ENCODE results near the gene CCR9. TPM values are rescaled to one million over a fixed set of nuclear protein-coding genes. Genes with fewer than 3 reads are reported as not detected.
"Not testable (repeated sequence)": the region's sequence is repeated elsewhere in the genome, so short reads cannot be mapped to it uniquely, and the experiment has no call there.

Gene CCR9
- total and polyA plus RNA-seq, 2 donors (not counting 1 experiment from before 2014, with no cell fraction given), result not detected

- no peaks in the 10 kb centered on the region for H3K4me1 ChIP-seq (ENCODE audit: control insufficient read depth, extremely low read depth, insufficient read depth, low read length)
- DNase-seq (ENCODE audit: low read depth in 2 of 2), result no peak
- no peaks in the 10 kb centered on the region for H3K9me3 ChIP-seq (ENCODE audit: control insufficient read depth, insufficient read depth, low read depth, low read length)
- H3K4me3 ChIP-seq (replicated peaks in 1 of 4; ENCODE audit: control extremely low read depth in 1 of 4, insufficient read depth in 1 of 4, low read depth in 3 of 4, low read length in 4 of 4), result no peak overlapping the region
- no peaks in the 10 kb centered on the region for H4K20me1 ChIP-seq (ENCODE audit: control insufficient read depth, extremely low read depth, insufficient read depth, low read length)
- no peak overlapping the region for H2AFZ ChIP-seq (ENCODE audit: low read length)
- no peak overlapping the region for H3K4me2 ChIP-seq (ENCODE audit: extremely low read depth, insufficient read depth, low read length)
- H3K36me3 ChIP-seq (ENCODE audit: control insufficient read depth, insufficient read depth, low read length), result no peaks in the 10 kb centered on the region
- TF ChIP-seq CTCF (conservative IDR thresholded peaks at IDR 0.05 in 1 of 2, IDR thresholded peaks at IDR 0.05 in 1 of 2; ENCODE audit: low read depth in 1 of 2, low read length in 2 of 2) (no peak), EZH2 (IDR thresholded peaks at IDR 0.05; ENCODE audit: low read length, missing control alignments) (no peak)
- H3K27me3 ChIP-seq (ENCODE audit: control insufficient read depth, insufficient read depth, low read length), result peaks cover 22% of the 10 kb centered on the region
- no peak overlapping the region for H3K9ac ChIP-seq (ENCODE audit: insufficient read depth, low read length)
- H3K27ac ChIP-seq (ENCODE audit: insufficient read depth, low read length), result no peak overlapping the region
- H3K79me2 ChIP-seq (ENCODE audit: control insufficient read depth, insufficient read depth, low read length), result no peaks in the 10 kb centered on the region
Observed at GRCh38 chr3:45848392-45848791, 38.0 kb upstream of the CCR9 start.

DNA sequence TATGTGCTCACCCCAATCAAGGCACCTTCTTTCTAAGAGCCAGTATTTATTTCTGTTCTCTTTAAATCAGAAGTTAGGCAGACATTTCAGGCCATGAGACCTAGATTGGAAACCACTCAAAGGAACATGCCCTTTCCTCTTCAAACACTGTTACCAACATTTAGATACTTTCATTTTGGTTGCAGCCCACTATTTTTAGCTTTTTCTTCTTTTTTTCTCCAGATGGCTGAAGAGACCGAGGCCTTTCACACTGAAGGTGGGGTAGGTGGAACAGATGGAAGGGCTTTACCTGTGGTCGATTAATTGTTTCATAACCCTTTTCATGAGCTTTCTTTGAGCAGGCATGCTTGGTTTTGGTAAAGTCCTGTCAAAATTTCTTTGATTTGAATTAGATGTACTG is 33.5 kb upstream of the CCR9 start:
- no peaks in the 10 kb centered on the region for H3K36me3 ChIP-seq (ENCODE audit: control insufficient read depth, insufficient read depth, low read length)
- H3K79me2 ChIP-seq (ENCODE audit: control insufficient read depth, insufficient read depth, low read length), result no peaks in the 10 kb centered on the region
- no peak overlapping the region for H2AFZ ChIP-seq (ENCODE audit: low read length)
- no peak overlapping the region for H3K4me3 ChIP-seq (replicated peaks in 1 of 4; ENCODE audit: control extremely low read depth in 1 of 4, insufficient read depth in 1 of 4, low read depth in 3 of 4, low read length in 4 of 4)
- no peak for DNase-seq (ENCODE audit: low read depth in 2 of 2)
- H3K27me3 ChIP-seq (ENCODE audit: control insufficient read depth, insufficient read depth, low read length), result peaks cover 17% of the 10 kb centered on the region
- no peak overlapping the region for H3K27ac ChIP-seq (ENCODE audit: insufficient read depth, low read length)
- H3K4me2 ChIP-seq (ENCODE audit: extremely low read depth, insufficient read depth, low read length), result no peak overlapping the region
- H3K4me1 ChIP-seq (ENCODE audit: control insufficient read depth, extremely low read depth, insufficient read depth, low read length), result no peaks in the 10 kb centered on the region
- H4K20me1 ChIP-seq (ENCODE audit: control insufficient read depth, extremely low read depth, insufficient read depth, low read length), result no peaks in the 10 kb centered on the region
- H3K9me3 ChIP-seq (ENCODE audit: control insufficient read depth, insufficient read depth, low read depth, low read length), result no peaks in the 10 kb centered on the region
- H3K9ac ChIP-seq (ENCODE audit: insufficient read depth, low read length), result no peak overlapping the region
- TF ChIP-seq CTCF (conservative IDR thresholded peaks at IDR 0.05 in 1 of 2, IDR thresholded peaks at IDR 0.05 in 1 of 2; ENCODE audit: low read depth in 1 of 2, low read length in 2 of 2) (no peak), EZH2 (IDR thresholded peaks at IDR 0.05; ENCODE audit: low read length, missing control alignments) (no peak)

- H3K36me3 ChIP-seq (ENCODE audit: control insufficient read depth, insufficient read depth, low read length); H3K27ac ChIP-seq (ENCODE audit: insufficient read depth, low read length); H3K27me3 ChIP-seq (ENCODE audit: control insufficient read depth, insufficient read depth, low read length); H3K4me2 ChIP-seq (ENCODE audit: extremely low read depth, insufficient read depth, low read length); H2AFZ ChIP-seq (ENCODE audit: low read length); H3K4me3 ChIP-seq (replicated peaks in 1 of 4; ENCODE audit: control extremely low read depth in 1 of 4, insufficient read depth in 1 of 4, low read depth in 3 of 4, low read length in 4 of 4); H4K20me1 ChIP-seq (ENCODE audit: control insufficient read depth, extremely low read depth, insufficient read depth, low read length); H3K9me3 ChIP-seq (ENCODE audit: control insufficient read depth, insufficient read depth, low read depth, low read length); H3K9ac ChIP-seq (ENCODE audit: insufficient read depth, low read length); DNase-seq (ENCODE audit: low read depth in 2 of 2); H3K79me2 ChIP-seq (ENCODE audit: control insufficient read depth, insufficient read depth, low read length); H3K4me1 ChIP-seq (ENCODE audit: control insufficient read depth, extremely low read depth, insufficient read depth, low read length): not testable (repeated sequence)
Observed at GRCh38 chr3:45856323-45856722, 30.0 kb upstream of the CCR9 start.

DNA sequence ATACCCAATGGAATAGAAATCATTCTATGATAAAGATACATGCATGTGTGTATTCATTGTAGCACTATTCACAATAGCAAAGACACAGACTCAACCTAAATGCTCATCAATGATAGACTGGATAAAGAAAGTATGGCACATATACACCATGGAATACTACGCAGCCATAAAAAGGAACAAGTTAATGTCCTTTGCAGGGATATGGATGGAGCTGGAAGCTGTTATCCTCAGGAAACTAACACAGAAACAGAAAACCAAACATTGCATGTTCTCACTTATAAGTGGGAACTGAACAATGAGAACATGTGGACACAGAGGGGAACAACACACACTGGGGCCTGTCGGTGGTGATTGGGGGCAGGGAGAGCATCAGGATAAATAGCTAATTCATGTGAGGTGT is 29.3 kb upstream of the CCR9 start:
- not testable (repeated sequence) for H3K79me2 ChIP-seq (ENCODE audit: control insufficient read depth, insufficient read depth, low read length); H2AFZ ChIP-seq (ENCODE audit: low read length); H3K9me3 ChIP-seq (ENCODE audit: control insufficient read depth, insufficient read depth, low read depth, low read length); H3K27me3 ChIP-seq (ENCODE audit: control insufficient read depth, insufficient read depth, low read length); H3K9ac ChIP-seq (ENCODE audit: insufficient read depth, low read length); H3K27ac ChIP-seq (ENCODE audit: insufficient read depth, low read length); DNase-seq (ENCODE audit: low read depth in 2 of 2); H3K4me3 ChIP-seq (replicated peaks in 1 of 4; ENCODE audit: control extremely low read depth in 1 of 4, insufficient read depth in 1 of 4, low read depth in 3 of 4, low read length in 4 of 4); H3K4me1 ChIP-seq (ENCODE audit: control insufficient read depth, extremely low read depth, insufficient read depth, low read length); H4K20me1 ChIP-seq (ENCODE audit: control insufficient read depth, extremely low read depth, insufficient read depth, low read length); H3K36me3 ChIP-seq (ENCODE audit: control insufficient read depth, insufficient read depth, low read length); H3K4me2 ChIP-seq (ENCODE audit: extremely low read depth, insufficient read depth, low read length)

Data from fibroblast of lung (primary cell).